Measurements from ENCODE around the gene TPSG1.

TPSG1 gene

GRCh38 chr16:1174477-1175357, 50.4 kb downstream of the TPSG1 start:
- DNase-seq = no peak

GRCh38 chr16:1173788-1174451, 51.1 kb downstream of the TPSG1 start:
- DNase-seq = no peak

GRCh38 chr16:1172651-1173050, 52.4 kb downstream of the TPSG1 start:
- DNase-seq = no peak

DNA sequence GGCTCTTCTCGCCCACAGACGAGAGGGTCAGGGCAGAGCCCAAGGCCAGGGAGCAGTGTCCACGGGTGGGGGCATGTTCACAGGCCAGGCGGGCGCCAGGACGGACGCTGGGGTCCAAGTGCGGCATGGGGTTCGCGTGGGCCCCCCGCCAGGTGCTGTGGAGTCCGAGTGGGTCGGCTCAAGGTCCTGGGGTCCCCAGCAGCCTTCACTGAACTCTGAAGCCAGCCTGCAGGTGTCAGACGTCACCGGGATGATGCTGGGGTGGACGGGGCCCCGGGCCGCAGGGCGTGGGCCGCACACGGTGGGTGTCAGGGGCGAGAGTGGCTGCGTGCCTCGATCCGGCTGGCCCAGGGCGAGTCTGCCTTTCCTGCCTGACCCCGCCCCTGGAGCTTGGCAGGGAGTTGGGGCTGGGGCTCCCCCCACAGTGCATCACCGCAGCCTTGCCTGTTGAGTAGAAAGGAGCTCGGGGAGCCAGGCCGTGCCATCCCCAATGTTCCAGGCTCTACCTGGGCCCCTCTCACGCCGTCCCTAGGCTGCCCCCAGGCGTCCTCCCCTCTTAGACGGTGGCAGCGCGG, 53.1 kb downstream of the TPSG1 start:
- DNase-seq = no peak

All from NCI-H1105 treated with DMSO at 0.1 percent for 48 hours (cell line).